IMR-90 (cell line): ENCODE results near the gene SLC28A3. TPM values are rescaled to one million over a fixed set of nuclear protein-coding genes. Genes with fewer than 3 reads are reported as not detected.

Experiments
- ATAC-seq: fragments of 200-7000 bp; cut with Tn5 transposase; 2 replicates; pipeline ENCODE4 v1.9.1; 2020; ENCODE audit warnings: low read depth, mild to moderate bottlenecking, moderate library complexity
- BruUV-seq: library from RNA; stranded (reverse); fragments of 400-500 nt; replicated peaks from 2 replicates; lab custom pipeline; 2021; lab: Mats Ljungman, UMichigan
- CTCF ChIA-PET: fragments of 300-600 bp; formaldehyde crosslinking; extraction: SDS; loops from one replicate; lab custom pipeline; 2021; ENCODE audit warnings: antibody characterized with exemption; lab: Yijun Ruan, JAX
- POLR2A ChIA-PET: fragments of 300-600 bp; sonication (Branson Sonifier 250); formaldehyde crosslinking; loops from one replicate; lab custom pipeline; 2022; ENCODE audit warnings: antibody characterized with exemption; ENCODE audit not compliant: unreplicated experiment; lab: Charles Lee
- DNase-seq: peaks from one replicate; pipeline ENCODE4 v3.0.0; 2013
- H2AFZ ChIP-seq: replicated peaks from 2 replicates; pipeline ENCODE3; 2013; ENCODE audit warnings: low read length, mild to moderate bottlenecking; ENCODE audit not compliant: poor library complexity
- H2AK5ac ChIP-seq: 2 replicates; pipeline ENCODE4 v1.6.1; 2013; ENCODE audit warnings: low read depth, low read length, inconsistent platforms
- H2AK9ac ChIP-seq: replicated peaks from 2 replicates; pipeline ENCODE3; 2013; ENCODE audit warnings: mild to moderate bottlenecking, low read depth, low read length, moderate library complexity; ENCODE audit not compliant: poor library complexity
- H2BK120ac ChIP-seq: 2 replicates; pipeline ENCODE4 v1.6.1; 2013; ENCODE audit warnings: low read depth, low read length, inconsistent platforms
- H2BK15ac ChIP-seq: 3 replicates; pipeline ENCODE4 v1.6.1; 2013; ENCODE audit warnings: low read depth, low read length, inconsistent platforms
- H2BK20ac ChIP-seq: 2 replicates; pipeline ENCODE4 v1.6.1; 2013; ENCODE audit warnings: low read depth, mild to moderate bottlenecking, inconsistent platforms, low read length, moderate library complexity
- H2BK5ac ChIP-seq: 2 replicates; pipeline ENCODE4 v1.6.1; 2013; ENCODE audit warnings: mild to moderate bottlenecking, low read depth, low read length, inconsistent platforms; ENCODE audit not compliant: poor library complexity, severe bottlenecking
- H3K14ac ChIP-seq: replicated peaks from 2 replicates; pipeline ENCODE4 v1.6.1; 2013; ENCODE audit warnings: low read depth, low read length, inconsistent platforms
- H3K18ac ChIP-seq: 2 replicates; pipeline ENCODE4 v1.6.1; 2013; ENCODE audit warnings: low read depth, low read length, control low read depth
- H3K23ac ChIP-seq: 2 replicates; pipeline ENCODE4 v1.6.1; 2013; ENCODE audit warnings: low read depth, low read length, inconsistent platforms
- H3K27ac ChIP-seq: 2 replicates; pipeline ENCODE4 v1.5.1; 2013; ENCODE audit warnings: mild to moderate bottlenecking, control low read depth, low read length; ENCODE audit not compliant: insufficient read depth
- H3K27me3 ChIP-seq: 2 replicates; pipeline ENCODE4 v1.6.1; 2013; ENCODE audit warnings: low read length; ENCODE audit not compliant: control insufficient read depth, insufficient read depth
- H3K36me3 ChIP-seq: 2 replicates; pipeline ENCODE4 v1.6.1; 2013; ENCODE audit warnings: low read length, mixed read lengths; ENCODE audit not compliant: control insufficient read depth, insufficient read depth
- H3K4ac ChIP-seq: 2 replicates; pipeline ENCODE4 v1.6.1; 2013; ENCODE audit warnings: low read depth, low read length, inconsistent platforms
- H3K4me1 ChIP-seq: 2 replicates; pipeline ENCODE4 v1.6.1; 2013; ENCODE audit warnings: low read length, mixed read lengths; ENCODE audit not compliant: control insufficient read depth, insufficient read depth
- H3K4me2 ChIP-seq: 2 replicates; pipeline ENCODE4 v1.6.1; 2013; ENCODE audit warnings: low read depth, mild to moderate bottlenecking, control low read depth, low read length, moderate library complexity
- H3K4me3 ChIP-seq: 2 replicates; pipeline ENCODE4 v1.5.1; 2013; ENCODE audit warnings: low read depth, mild to moderate bottlenecking, control low read depth, low read length, moderate library complexity; ENCODE audit not compliant: insufficient read depth
- H3K56ac ChIP-seq: 2 replicates; pipeline ENCODE4 v1.6.1; 2013; ENCODE audit warnings: low read length, inconsistent platforms; ENCODE audit not compliant: insufficient read depth; ENCODE audit errors: extremely low read depth
- H3K79me1 ChIP-seq, 2 experiments: 2 replicates each; pipeline ENCODE4 v1.6.1; 2013; ENCODE audit warnings: low read length in 2 of 2, inconsistent platforms in 1 of 2, low read depth in 1 of 2
- H3K9ac ChIP-seq: 2 replicates; pipeline ENCODE4 v1.6.1; 2013; ENCODE audit warnings: low read depth, low read length, control low read depth
- H3K9me1 ChIP-seq: 2 replicates; pipeline ENCODE4 v1.6.1; 2013; ENCODE audit warnings: low read length, inconsistent platforms; ENCODE audit not compliant: insufficient read depth
- H3K9me3 ChIP-seq: 2 replicates; pipeline ENCODE4 v1.6.1; 2013; ENCODE audit warnings: low read length; ENCODE audit not compliant: control insufficient read depth, insufficient read depth
- H4K20me1 ChIP-seq: 2 replicates; pipeline ENCODE4 v1.6.1; 2013; ENCODE audit warnings: low read length, inconsistent platforms; ENCODE audit not compliant: insufficient read depth
- H4K5ac ChIP-seq: 2 replicates; pipeline ENCODE4 v1.6.1; 2013; ENCODE audit warnings: mild to moderate bottlenecking, low read depth, low read length, control low read depth
- H4K8ac ChIP-seq, 2 experiments: 2 replicates each; pipeline ENCODE4 v1.6.1; 2013; ENCODE audit warnings: low read depth in 2 of 2, low read length in 2 of 2, control low read depth in 1 of 2, inconsistent platforms in 1 of 2
- H4K91ac ChIP-seq: 2 replicates; pipeline ENCODE4 v1.6.1; 2013; ENCODE audit warnings: low read depth, low read length, inconsistent platforms; ENCODE audit not compliant: insufficient read depth
- BHLHE40 ChIP-seq: fragments of 150-350 bp; IDR thresholded peaks from 2 replicates; pipeline ENCODE4 v1.6.1; 2016; ENCODE audit warnings: mild to moderate bottlenecking, low read depth, low read length
- CEBPB ChIP-seq: IDR thresholded peaks from 2 replicates; pipeline ENCODE4 v1.6.1; 2012; ENCODE audit warnings: low read depth, low read length, improper control_type of control experiment
- CHD1 ChIP-seq: IDR thresholded peaks from 2 replicates; pipeline ENCODE4 v1.6.1; 2012; ENCODE audit warnings: low read depth, low read length, improper control_type of control experiment
- MAZ ChIP-seq: IDR thresholded peaks from 2 replicates; pipeline ENCODE4 v1.6.1; 2012; ENCODE audit warnings: low read depth, mild to moderate bottlenecking, low read length, improper control_type of control experiment, moderate library complexity, borderline replicate concordance
- RFX5 ChIP-seq: IDR thresholded peaks from 2 replicates; pipeline ENCODE4 v1.8.0; 2012; ENCODE audit warnings: low read depth, mild to moderate bottlenecking, low read length, moderate library complexity
- whole genome bisulfite sequencing, 2 experiments: methylation state at CpG; one replicate each; pipeline versions ENCODE4 v1.1.5 to v1.1.7; 2013; ENCODE audit warnings: missing lambda C conversion rate in 2 of 2; ENCODE audit not compliant: insufficient read length in 1 of 2; ENCODE audit errors: extremely low coverage in 2 of 2; 5-methylcytosine and 5-hydroxymethylcytosine counted together
- dilution Hi-C: fragments of 300-500 bp; cut with HindIII; formaldehyde crosslinking; loops from one replicate; pipeline ENCODE4 v1.14.3; 2018; ENCODE audit warnings: low sequenced_read_pairs; ENCODE audit not compliant: unreplicated experiment
- in situ Hi-C: fragments of 300-500 bp; cut with MboI; formaldehyde crosslinking; loops from 3 replicates; pipeline ENCODE4 v1.14.3; 2019; ENCODE audit warnings: low sequenced_read_pairs, inconsistent platforms, mixed read lengths
- intact Hi-C: fragments of 100-400 bp; cut with micrococcal nuclease; formaldehyde crosslinking; loops from 2 replicates; pipeline ENCODE4 v1.10.0; 2022
- polyA plus RNA-seq, 3 experiments: library from polyadenylated mRNA; depleted of rRNA; stranded (reverse); fragments of >200 nt; gene quantifications; 2 replicates each; pipeline ENCODE4 v1.2.3, GENCODE V29; 2012; ENCODE audit warnings: low replicate concordance in 1 of 3
- total RNA-seq: library from RNA; depleted of rRNA; stranded (reverse); fragments of >200 nt; gene quantifications from 2 replicates; pipeline ENCODE4 v1.2.3, GENCODE V29; 2012
- TF ChIP-seq, protein P1 (sequence below): conservative IDR thresholded peaks from 2 replicates; pipeline ENCODE4 v1.5.1; 2012; ENCODE audit warnings: mild to moderate bottlenecking, low read depth, low read length, improper control_type of control experiment
- TF ChIP-seq, protein P2 (sequence below): fragments of 150-350 bp; IDR thresholded peaks from 2 replicates; pipeline ENCODE4 v1.6.1; 2017; ENCODE audit warnings: mild to moderate bottlenecking, antibody characterized with exemption, low read length, low read depth

SLC28A3 gene
- total and polyA plus RNA-seq, 2 of the 4 experiments (the other 2 are of a cell fraction): 1.1 to 2.2 TPM

DNA sequence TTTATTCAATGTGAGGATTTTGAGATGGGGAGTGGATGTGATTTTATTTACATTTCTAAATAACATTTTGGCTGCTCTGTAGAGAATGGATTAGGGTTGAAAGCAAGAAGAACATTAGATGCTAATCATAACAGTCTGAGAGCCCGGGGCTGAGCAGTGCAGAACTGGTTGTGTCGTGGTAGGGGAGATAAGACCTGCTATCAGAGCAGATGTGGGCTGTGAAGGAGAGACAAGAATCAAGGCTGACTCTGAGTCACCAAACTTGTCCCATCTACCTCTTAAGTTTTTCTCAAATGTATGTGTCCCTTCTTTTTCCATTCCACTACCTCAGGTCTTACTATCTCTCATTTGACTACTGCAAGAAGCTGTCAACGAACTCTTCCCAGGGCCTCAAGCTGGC, 35.4 kb upstream of the SLC28A3 start:
- Histone ChIP-seq H3K9ac (no peak overlapping the region), H4K5ac (no peak overlapping the region), H2AK5ac (no peak overlapping the region), H3K9me1 (no peaks in the 10 kb centered on the region), H2AFZ (no peak overlapping the region), H3K79me1 (no peaks in the 10 kb centered on the region), H3K4me3 (no peak overlapping the region), H3K4me2 (no peak overlapping the region), H2AK9ac (no peak overlapping the region), H2BK120ac (no peak overlapping the region), H4K8ac (no peak overlapping the region), H2BK20ac (no peak overlapping the region), H2BK15ac (no peak overlapping the region), H2BK5ac (no peak overlapping the region), H4K91ac (no peak overlapping the region), H3K56ac (no peak overlapping the region), H4K20me1 (no peaks in the 10 kb centered on the region), H3K4me1 (0 out of 2 replicates have a peak, but pooled peaks cover 3% of the 10 kb centered on the region), H3K9me3 (no peaks in the 10 kb centered on the region), H3K23ac (no peak overlapping the region), H3K27ac (no peak overlapping the region), H3K36me3 (no peaks in the 10 kb centered on the region), H3K4ac (no peak overlapping the region), H3K27me3 (no peaks in the 10 kb centered on the region; the same call in 1 of the 2 replicates), H3K14ac (no peak overlapping the region), H3K18ac (no peak overlapping the region)
- no TSS peak for BruUV-seq
- DNase-seq: no peak
- TF ChIP-seq, protein P1, sequence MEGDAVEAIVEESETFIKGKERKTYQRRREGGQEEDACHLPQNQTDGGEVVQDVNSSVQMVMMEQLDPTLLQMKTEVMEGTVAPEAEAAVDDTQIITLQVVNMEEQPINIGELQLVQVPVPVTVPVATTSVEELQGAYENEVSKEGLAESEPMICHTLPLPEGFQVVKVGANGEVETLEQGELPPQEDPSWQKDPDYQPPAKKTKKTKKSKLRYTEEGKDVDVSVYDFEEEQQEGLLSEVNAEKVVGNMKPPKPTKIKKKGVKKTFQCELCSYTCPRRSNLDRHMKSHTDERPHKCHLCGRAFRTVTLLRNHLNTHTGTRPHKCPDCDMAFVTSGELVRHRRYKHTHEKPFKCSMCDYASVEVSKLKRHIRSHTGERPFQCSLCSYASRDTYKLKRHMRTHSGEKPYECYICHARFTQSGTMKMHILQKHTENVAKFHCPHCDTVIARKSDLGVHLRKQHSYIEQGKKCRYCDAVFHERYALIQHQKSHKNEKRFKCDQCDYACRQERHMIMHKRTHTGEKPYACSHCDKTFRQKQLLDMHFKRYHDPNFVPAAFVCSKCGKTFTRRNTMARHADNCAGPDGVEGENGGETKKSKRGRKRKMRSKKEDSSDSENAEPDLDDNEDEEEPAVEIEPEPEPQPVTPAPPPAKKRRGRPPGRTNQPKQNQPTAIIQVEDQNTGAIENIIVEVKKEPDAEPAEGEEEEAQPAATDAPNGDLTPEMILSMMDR: no peak
- TF ChIP-seq CHD1 (no peak), RFX5 (no peak), BHLHE40 (no peak), CEBPB (no peak), MAZ (no peak)
- TF ChIP-seq, protein P2, sequence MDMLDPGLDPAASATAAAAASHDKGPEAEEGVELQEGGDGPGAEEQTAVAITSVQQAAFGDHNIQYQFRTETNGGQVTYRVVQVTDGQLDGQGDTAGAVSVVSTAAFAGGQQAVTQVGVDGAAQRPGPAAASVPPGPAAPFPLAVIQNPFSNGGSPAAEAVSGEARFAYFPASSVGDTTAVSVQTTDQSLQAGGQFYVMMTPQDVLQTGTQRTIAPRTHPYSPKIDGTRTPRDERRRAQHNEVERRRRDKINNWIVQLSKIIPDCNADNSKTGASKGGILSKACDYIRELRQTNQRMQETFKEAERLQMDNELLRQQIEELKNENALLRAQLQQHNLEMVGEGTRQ: no peak
- dilution Hi-C loops (no loop called here), intact Hi-C loops (no loop called here), in situ Hi-C loops (no loop called here)
- no peak for ATAC-seq
- CTCF ChIA-PET: interaction anchor here (1.1 kb wide), 1 partner anchor 18 kb away, joined by 3 read pairs; no protein-coding TSS in a partner anchor
- POLR2A ChIA-PET: no interaction called here
- WGBS, 2 experiments: no CpG with 5 or more reads among the region's 3 CpGs
